DND-41 (cell line): Measurements from ENCODE around the gene ZNF644.

ENCODE experiments used
- CTCF ChIP-seq: IDR thresholded peaks from 2 replicates; pipeline ENCODE4 v1.5.1; 2012; ENCODE audit warnings: borderline replicate concordance, low read length, moderate library complexity, mild to moderate bottlenecking; ENCODE audit not compliant: poor library complexity, severe bottlenecking; ENCODE audit errors: extremely low read depth
- EZH2 ChIP-seq: IDR thresholded peaks from 3 replicates; pipeline ENCODE4 v1.6.1; 2012; ENCODE audit warnings: borderline replicate concordance, low read depth, mild to moderate bottlenecking, moderate library complexity, low read length, inconsistent platforms; ENCODE audit not compliant: severe bottlenecking

GRCh38 chr1:91057784-91058183 lies 35.9 kb upstream of the ZNF644 start:
- TF ChIP-seq CTCF (no peak), EZH2 (no peak)
